Retinal pigment epithelial cell (primary cell): ENCODE results near the gene RBM11.

Experiments used
- DNase-seq: peaks from one replicate; pipeline ENCODE4 v3.0.0-alpha.2; 2010; ENCODE audit warnings: low read depth
- H3K4me3 ChIP-seq: 2 replicates; pipeline ENCODE4 v1.5.1; 2011; ENCODE audit warnings: mild to moderate bottlenecking, low read length, control low read depth, moderate library complexity
- TF ChIP-seq, protein P1 (sequence below): conservative IDR thresholded peaks from 2 replicates; pipeline ENCODE4 v1.5.1; 2011; ENCODE audit warnings: low read depth, low read length, control low read depth, inconsistent platforms

RBM11 gene

DNA sequence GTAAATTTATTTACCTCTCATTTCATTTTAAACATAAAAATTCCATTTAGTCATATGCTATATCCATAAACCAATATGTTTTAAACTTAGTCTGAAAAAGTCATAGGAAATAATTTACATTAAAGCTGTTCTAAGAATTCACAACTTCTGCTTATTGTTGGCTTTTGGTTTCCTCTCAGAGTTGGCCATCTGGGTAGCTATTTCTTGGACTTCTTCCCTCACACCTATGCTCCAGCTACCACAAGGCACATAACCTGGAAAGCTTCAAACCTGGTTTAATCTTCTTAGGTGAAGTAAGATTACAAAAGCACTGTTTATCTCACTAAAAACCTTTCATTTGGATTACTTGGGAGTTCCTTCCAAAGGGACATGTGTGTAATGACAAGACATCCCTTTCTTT is 29.8 kb downstream of the RBM11 start:
- DNase-seq, result no peak
- no peak overlapping the region for H3K4me3 ChIP-seq
- TF ChIP-seq, protein P1, sequence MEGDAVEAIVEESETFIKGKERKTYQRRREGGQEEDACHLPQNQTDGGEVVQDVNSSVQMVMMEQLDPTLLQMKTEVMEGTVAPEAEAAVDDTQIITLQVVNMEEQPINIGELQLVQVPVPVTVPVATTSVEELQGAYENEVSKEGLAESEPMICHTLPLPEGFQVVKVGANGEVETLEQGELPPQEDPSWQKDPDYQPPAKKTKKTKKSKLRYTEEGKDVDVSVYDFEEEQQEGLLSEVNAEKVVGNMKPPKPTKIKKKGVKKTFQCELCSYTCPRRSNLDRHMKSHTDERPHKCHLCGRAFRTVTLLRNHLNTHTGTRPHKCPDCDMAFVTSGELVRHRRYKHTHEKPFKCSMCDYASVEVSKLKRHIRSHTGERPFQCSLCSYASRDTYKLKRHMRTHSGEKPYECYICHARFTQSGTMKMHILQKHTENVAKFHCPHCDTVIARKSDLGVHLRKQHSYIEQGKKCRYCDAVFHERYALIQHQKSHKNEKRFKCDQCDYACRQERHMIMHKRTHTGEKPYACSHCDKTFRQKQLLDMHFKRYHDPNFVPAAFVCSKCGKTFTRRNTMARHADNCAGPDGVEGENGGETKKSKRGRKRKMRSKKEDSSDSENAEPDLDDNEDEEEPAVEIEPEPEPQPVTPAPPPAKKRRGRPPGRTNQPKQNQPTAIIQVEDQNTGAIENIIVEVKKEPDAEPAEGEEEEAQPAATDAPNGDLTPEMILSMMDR, result no peak

DNA sequence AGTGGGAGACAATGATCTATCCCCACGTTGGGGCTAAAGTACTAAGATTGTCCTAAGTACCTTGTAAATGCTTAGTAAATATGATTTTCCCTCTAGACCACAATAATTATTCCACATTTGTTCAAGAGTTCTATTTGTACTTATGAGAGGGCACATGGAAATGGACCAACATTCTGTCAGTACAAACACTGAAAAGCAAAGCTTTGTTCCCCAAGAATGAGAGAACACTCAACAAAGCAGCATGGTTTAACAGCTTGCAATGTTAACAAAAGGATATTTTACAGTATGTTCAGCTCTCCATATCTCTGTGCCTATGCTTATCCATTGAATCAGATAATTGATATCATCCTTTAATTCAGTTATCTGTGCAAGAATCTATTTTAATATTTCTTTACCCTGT is 35.4 kb downstream of the RBM11 start:
- H3K4me3 ChIP-seq, result no peak overlapping the region
- DNase-seq, result no peak
- TF ChIP-seq, protein P1, result no peak

DNA sequence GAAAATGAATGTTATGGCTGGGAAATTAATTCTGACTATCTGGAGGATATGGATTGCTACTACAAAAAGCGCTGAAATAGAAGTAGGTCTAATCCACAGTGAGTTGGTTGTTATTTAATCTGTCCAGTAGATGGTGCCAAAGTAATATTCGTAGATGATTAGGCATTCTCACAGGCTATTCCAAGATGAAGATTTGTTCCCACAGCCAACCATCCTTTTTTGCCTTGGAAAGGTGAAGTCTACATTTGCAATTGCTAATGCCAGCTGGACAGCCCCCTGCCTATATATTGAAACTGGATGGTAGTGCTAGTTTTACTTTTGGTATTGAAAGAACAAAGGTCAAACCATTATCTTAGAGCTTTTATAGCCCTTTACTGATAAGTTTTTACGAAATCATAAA is 43.8 kb downstream of the RBM11 start:
- peak; percentile 17 for DNase-seq
- no peak overlapping the region for H3K4me3 ChIP-seq

DNA sequence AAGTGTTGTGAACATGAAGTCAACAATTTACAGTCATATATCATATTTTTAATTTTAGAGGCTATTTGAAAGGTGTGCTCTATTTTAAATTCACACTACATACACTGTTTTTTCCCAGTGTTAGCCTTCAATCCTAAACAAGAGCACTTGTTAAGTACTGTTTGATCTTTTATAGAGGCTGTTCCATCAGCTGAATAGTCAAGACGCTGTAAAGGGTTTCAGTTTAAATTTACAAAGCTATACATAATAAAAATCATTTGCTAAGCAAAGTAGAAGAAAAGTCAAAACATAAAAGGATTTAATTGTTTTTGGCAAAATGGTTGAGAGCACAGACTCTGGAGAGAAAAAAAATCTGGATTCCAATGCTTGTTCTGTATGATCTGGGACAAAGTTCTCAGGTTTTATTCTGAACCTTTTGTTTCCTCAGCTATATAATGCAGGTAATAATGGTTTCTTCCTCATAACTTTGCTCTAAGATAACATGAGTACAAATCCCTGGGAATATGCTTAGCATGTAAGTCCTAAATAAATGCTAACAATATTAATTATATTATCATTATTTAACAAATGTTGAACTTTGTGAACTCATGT is 44.3 kb downstream of the RBM11 start:
- DNase-seq, result no peak
- H3K4me3 ChIP-seq, result no peak overlapping the region
- TF ChIP-seq, protein P1, result no peak

More for the DNA sequence above, 43.8 kb downstream of the RBM11 start:
- TF ChIP-seq, protein P1, result peak; percentile 56

DNA sequence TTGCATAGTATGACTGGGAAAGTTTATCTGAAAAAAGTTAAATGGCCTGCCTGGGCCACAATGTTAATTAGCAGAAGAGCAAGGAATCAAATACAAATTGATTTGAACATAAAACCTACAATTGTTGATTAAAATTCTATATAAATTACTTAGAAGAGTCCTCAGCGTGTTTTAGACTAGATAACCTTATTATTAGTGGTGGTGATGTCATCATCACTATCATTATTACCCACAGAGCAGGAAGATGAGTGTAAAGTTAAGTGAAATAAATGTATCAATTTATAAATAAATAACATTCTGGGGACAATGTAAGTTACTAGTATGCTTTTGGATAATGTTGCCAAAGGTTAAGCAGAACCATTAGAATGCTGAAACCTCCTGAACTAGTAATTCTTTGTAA is 46.1 kb downstream of the RBM11 start:
- TF ChIP-seq, protein P1, result no peak
- H3K4me3 ChIP-seq, result no peak overlapping the region
- no peak for DNase-seq

DNA sequence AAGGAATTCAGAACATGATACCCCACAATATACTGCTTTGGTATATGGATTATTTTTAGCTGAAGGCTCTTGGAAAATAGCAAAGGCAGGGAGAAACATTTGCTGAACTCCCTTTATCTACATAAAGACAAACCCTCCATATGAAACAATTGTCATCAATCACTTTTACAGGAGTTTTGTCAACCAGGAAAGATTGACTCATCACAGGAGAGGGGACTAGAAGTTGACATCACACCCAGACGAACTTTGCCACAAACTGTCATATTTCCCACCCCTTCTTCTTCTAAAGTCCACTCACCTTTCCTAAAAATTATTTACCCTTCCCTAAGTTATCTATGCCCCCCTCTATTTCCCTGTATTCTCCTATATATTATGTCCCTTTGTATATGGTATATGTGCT is 47.9 kb downstream of the RBM11 start:
- TF ChIP-seq, protein P1, result no peak
- no peak for DNase-seq
- no peak overlapping the region for H3K4me3 ChIP-seq

DNA sequence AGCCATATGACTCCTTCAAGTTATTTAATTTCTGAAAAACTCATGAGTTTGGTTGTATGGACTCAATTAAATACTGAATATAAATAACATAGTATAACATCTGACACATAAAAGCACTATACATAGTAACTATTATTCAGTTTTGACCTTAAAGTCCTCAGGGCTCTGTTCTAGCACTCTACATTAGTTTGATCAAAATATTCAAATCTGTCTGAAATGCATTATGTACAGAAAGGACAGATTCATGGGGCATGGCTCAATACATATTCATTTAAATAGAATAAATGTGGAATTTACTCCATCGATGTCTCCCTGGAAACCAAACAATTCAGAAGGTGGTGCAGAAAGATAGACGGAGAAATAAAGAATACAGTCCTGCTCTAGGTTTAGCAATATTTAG is 49.1 kb downstream of the RBM11 start:
- TF ChIP-seq, protein P1, result no peak
- no peak for DNase-seq

More for the DNA sequence above, 49.1 kb downstream of the RBM11 start:
- H3K4me3 ChIP-seq, result no peak overlapping the region
